Measurements from ENCODE around the gene EIF3L. TPM values are rescaled to one million over a fixed set of nuclear protein-coding genes. Genes with fewer than 3 reads are reported as not detected.

The EIF3L gene
- total RNA-seq, 1 donor from 2014 or later: 971 TPM

GRCh38 chr22:37894939-37895670 is 45.9 kb downstream of the EIF3L start:
- no peak overlapping the region for H3K4me3 Mint-ChIP-seq
- Histone ChIP-seq H3K9ac (no peak overlapping the region), H3K27me3 (no peaks in the 10 kb centered on the region), H3K27ac (peak overlapping the region; percentile 83), H3K4me1 (peaks cover 38% of the 10 kb centered on the region), H3K4me2 (peak overlapping the region; percentile 43), H4K20me1 (ENCODE audit: low read depth) (no peaks in the 10 kb centered on the region), H3K79me2 (ENCODE audit: low read depth) (no peaks in the 10 kb centered on the region), H3K4me3 (no peak overlapping the region), H3K9me3 (ENCODE audit: low read depth) (no peaks in the 10 kb centered on the region), H3K36me3 (no peaks in the 10 kb centered on the region), H2AFZ (replicated peaks) (no peak overlapping the region), H3F3A (ENCODE audit: low read depth) (peaks cover 52% of the 10 kb centered on the region)
- peak overlapping the region; percentile 16 for H3K27ac Mint-ChIP-seq
- H3K4me1 Mint-ChIP-seq: peaks cover 30% of the 10 kb centered on the region
- H3K9me3 Mint-ChIP-seq: no peaks in the 10 kb centered on the region
- H3K27me3 Mint-ChIP-seq (ENCODE audit: insufficient read depth, low read depth): peaks cover 6% of the 10 kb centered on the region
- peaks cover 6% of the 10 kb centered on the region for H3K36me3 Mint-ChIP-seq
- TF ChIP-seq EZH2 (IDR thresholded peaks at IDR 0.05) (no peak), CTCF (IDR thresholded peaks at IDR 0.05) (no peak), EZH2phosphoT487 (IDR thresholded peaks at IDR 0.05) (no peak)
- DNase-seq (ENCODE audit: low spot score): peak; percentile 70

- Mint-ChIP-seq H3K9me3 (no peaks in the 10 kb centered on the region), H3K27me3 (ENCODE audit: insufficient read depth, low read depth) (peaks cover 6% of the 10 kb centered on the region), H3K4me1 (peaks cover 30% of the 10 kb centered on the region), H3K27ac (peak overlapping the region; percentile 11), H3K4me3 (no peak overlapping the region), H3K36me3 (peaks cover 4% of the 10 kb centered on the region)
- H3K27me3 ChIP-seq: no peaks in the 10 kb centered on the region
- peak overlapping the region; percentile 69 for H3K27ac ChIP-seq
- H2AFZ ChIP-seq (replicated peaks): no peak overlapping the region
- no peak for DNase-seq (ENCODE audit: low spot score)
- H4K20me1 ChIP-seq (ENCODE audit: low read depth): no peaks in the 10 kb centered on the region
- H3K4me2 ChIP-seq: no peak overlapping the region
- no peaks in the 10 kb centered on the region for H3K36me3 ChIP-seq
- no peak overlapping the region for H3K4me3 ChIP-seq
- H3K4me1 ChIP-seq: peaks cover 38% of the 10 kb centered on the region
- H3K79me2 ChIP-seq (ENCODE audit: low read depth): no peaks in the 10 kb centered on the region
- no peak for TF ChIP-seq CTCF (IDR thresholded peaks at IDR 0.05)
- H3K9ac ChIP-seq: no peak overlapping the region
- H3K9me3 ChIP-seq (ENCODE audit: low read depth): no peaks in the 10 kb centered on the region
- H3F3A ChIP-seq (ENCODE audit: low read depth): peaks cover 49% of the 10 kb centered on the region
Observed at GRCh38 chr22:37896181-37896592, 47.0 kb downstream of the EIF3L start.

- Histone ChIP-seq H3K4me1 (peaks cover 38% of the 10 kb centered on the region), H3K27me3 (no peaks in the 10 kb centered on the region), H3K4me3 (no peak overlapping the region), H3K9ac (no peak overlapping the region), H3K27ac (peak overlapping the region; percentile 69), H3F3A (ENCODE audit: low read depth) (peaks cover 42% of the 10 kb centered on the region), H3K79me2 (ENCODE audit: low read depth) (no peaks in the 10 kb centered on the region), H3K4me2 (no peak overlapping the region), H4K20me1 (ENCODE audit: low read depth) (no peaks in the 10 kb centered on the region), H3K9me3 (ENCODE audit: low read depth) (no peaks in the 10 kb centered on the region), H2AFZ (replicated peaks) (no peak overlapping the region), H3K36me3 (no peaks in the 10 kb centered on the region)
- peaks cover 6% of the 10 kb centered on the region for H3K27me3 Mint-ChIP-seq (ENCODE audit: insufficient read depth, low read depth)
- H3K27ac Mint-ChIP-seq: peak overlapping the region; percentile 46
- no peak for TF ChIP-seq CTCF (IDR thresholded peaks at IDR 0.05)
- no peak for TF ChIP-seq EZH2 (IDR thresholded peaks at IDR 0.05)
- no peak for TF ChIP-seq EZH2phosphoT487 (IDR thresholded peaks at IDR 0.05)
- H3K9me3 Mint-ChIP-seq: no peaks in the 10 kb centered on the region
- H3K36me3 Mint-ChIP-seq: peaks cover under 1% of the 10 kb centered on the region
- H3K4me3 Mint-ChIP-seq: no peak overlapping the region
- peaks cover 30% of the 10 kb centered on the region for H3K4me1 Mint-ChIP-seq
- DNase-seq (ENCODE audit: low spot score): peak; percentile 23
Observed at GRCh38 chr22:37896939-37897338, 47.7 kb downstream of the EIF3L start.
